ENCODE results near the gene DNASE1L3. TPM values are rescaled to one million over a fixed set of nuclear protein-coding genes. Genes with fewer than 3 reads are reported as not detected.

Gene DNASE1L3
- total and polyA plus RNA-seq, 4 donors, result 76.1 to 201 (median 128) TPM

DNA sequence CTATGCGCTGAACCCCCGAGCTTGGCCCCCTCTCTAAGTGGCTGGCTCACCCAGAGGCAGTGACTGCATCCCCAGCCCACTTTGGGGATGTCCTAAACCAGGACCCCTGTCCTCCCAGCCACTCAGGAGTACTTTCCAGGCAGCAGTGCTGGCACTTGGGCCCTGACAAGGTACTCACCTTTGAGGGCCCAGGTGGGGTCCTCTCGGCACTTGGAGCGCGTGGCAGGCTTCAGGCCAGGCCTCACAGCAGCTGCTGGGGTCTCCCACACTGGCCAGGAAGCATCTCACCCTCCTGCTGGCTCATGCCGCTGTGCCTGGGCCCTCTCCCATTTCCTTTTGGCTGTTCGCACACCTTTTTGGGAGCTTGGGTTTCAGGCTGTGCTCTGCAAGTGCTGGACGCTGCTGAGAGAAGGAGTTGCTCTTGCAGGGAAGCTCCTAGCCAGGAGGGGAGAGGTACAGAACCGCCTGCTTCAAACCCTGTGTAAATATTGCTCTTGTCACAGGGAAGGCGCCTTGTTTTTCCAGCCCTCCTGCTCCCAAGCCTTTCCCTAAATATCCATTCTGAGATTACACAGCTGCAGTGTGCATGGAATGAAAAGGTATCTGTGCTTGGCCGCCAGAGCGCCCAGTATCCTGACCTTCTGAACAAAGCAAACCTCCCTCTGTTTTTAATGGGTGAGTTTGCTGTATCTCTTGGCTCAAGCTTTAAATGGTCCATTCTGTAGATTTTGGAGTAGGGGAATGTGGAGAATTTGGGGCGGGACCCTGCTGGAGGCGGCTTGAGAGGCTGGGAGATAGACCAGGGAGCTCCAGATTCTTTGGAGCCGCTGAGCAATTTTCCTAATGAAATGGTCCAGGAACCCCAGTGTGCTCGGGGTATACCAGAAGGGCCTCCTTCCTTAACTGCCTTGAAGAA is 45.6 kb downstream of the DNASE1L3 start:
- Histone ChIP-seq H3K4me3 (ENCODE audit: low read depth in 1 of 3, low read length in 3 of 3) (no peak overlapping the region), H3K27me3 (ENCODE audit: control insufficient read depth in 4 of 4, insufficient read depth in 4 of 4, low read length in 3 of 4) (no peaks in the 10 kb centered on the region), H3K9me3 (ENCODE audit: control insufficient read depth in 4 of 4, low read length in 3 of 4) (no peaks in the 10 kb centered on the region), H3K4me1 (ENCODE audit: control insufficient read depth in 4 of 4, insufficient read depth in 4 of 4, low read length in 3 of 4) (peaks cover 21 to 71% (median 58%) of the 10 kb centered on the region in 4 donors), H3K9ac (ENCODE audit: low read depth in 1 of 2, low read length in 2 of 2) (peak overlapping the region; percentile 5 to 18), H3K27ac (ENCODE audit: low read depth in 1 of 2, low read length in 2 of 2) (peak overlapping the region; percentile 78 to 87), H3K36me3 (ENCODE audit: control insufficient read depth in 4 of 4, insufficient read depth in 3 of 4, low read depth in 1 of 4, low read length in 3 of 4) (peaks cover 0 to 10% (median 3%) of the 10 kb centered on the region in 4 donors)
- no peak for DNase-seq (ENCODE audit: low spot score)
- 71% methylated on average over 16 of the region's 16 CpGs for WGBS
- TF ChIP-seq RXRA (IDR thresholded peaks at IDR 0.05) (peak in 1 of 2 donors; percentile 8), HNF4G (IDR thresholded peaks at IDR 0.05) (no peak), ZBTB33 (IDR thresholded peaks at IDR 0.05) (no peak)
- TF ChIP-seq, protein P1, sequence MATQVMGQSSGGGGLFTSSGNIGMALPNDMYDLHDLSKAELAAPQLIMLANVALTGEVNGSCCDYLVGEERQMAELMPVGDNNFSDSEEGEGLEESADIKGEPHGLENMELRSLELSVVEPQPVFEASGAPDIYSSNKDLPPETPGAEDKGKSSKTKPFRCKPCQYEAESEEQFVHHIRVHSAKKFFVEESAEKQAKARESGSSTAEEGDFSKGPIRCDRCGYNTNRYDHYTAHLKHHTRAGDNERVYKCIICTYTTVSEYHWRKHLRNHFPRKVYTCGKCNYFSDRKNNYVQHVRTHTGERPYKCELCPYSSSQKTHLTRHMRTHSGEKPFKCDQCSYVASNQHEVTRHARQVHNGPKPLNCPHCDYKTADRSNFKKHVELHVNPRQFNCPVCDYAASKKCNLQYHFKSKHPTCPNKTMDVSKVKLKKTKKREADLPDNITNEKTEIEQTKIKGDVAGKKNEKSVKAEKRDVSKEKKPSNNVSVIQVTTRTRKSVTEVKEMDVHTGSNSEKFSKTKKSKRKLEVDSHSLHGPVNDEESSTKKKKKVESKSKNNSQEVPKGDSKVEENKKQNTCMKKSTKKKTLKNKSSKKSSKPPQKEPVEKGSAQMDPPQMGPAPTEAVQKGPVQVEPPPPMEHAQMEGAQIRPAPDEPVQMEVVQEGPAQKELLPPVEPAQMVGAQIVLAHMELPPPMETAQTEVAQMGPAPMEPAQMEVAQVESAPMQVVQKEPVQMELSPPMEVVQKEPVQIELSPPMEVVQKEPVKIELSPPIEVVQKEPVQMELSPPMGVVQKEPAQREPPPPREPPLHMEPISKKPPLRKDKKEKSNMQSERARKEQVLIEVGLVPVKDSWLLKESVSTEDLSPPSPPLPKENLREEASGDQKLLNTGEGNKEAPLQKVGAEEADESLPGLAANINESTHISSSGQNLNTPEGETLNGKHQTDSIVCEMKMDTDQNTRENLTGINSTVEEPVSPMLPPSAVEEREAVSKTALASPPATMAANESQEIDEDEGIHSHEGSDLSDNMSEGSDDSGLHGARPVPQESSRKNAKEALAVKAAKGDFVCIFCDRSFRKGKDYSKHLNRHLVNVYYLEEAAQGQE (IDR thresholded peaks at IDR 0.05), result peak; percentile 41

DNA sequence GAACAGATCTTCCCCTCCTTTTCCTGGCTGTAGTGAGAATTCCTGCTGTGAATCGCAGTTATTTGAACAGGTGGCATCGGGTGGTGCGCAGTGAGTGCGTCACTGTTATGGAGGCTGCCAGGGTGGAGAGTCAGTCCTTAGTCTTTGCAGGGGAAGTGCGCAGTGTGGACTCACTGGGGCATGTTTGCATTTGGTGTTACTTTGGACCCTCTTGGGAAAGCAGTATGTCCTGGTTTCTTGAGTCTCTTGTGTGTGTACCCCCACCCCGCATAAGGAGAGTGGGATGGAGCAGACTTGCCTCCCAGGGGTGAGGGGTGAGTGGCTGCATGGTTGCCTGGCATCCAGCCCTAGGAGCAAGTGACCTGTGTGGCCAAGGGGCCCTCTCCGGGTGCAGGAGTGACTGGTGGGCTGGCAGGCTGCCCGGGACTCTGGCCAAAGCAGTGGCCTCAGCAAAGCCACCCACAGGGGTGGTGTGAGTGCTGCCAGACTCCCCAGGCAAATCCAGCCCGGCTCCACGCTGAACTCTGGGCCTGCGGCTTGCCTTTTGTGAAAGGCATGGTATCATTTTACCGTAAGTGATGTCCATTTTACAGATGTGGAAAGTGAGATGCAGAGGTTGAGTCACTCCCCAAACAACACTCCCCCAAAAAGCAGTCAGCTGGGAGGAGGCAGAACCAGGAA is 46.4 kb downstream of the DNASE1L3 start:
- Histone ChIP-seq H3K4me1 (ENCODE audit: control insufficient read depth in 4 of 4, insufficient read depth in 4 of 4, low read length in 3 of 4) (peaks cover 18 to 67% (median 54%) of the 10 kb centered on the region in 4 donors), H3K9ac (ENCODE audit: low read depth in 1 of 2, low read length in 2 of 2) (peak overlapping the region; percentile 16 to 18), H3K27me3 (ENCODE audit: control insufficient read depth in 4 of 4, insufficient read depth in 4 of 4, low read length in 3 of 4) (no peaks in the 10 kb centered on the region), H3K36me3 (ENCODE audit: control insufficient read depth in 4 of 4, insufficient read depth in 3 of 4, low read depth in 1 of 4, low read length in 3 of 4) (peaks cover 0 to 8% (median 6%) of the 10 kb centered on the region in 4 donors), H3K4me3 (ENCODE audit: low read depth in 1 of 3, low read length in 3 of 3) (no peak overlapping the region), H3K27ac (ENCODE audit: low read depth in 1 of 2, low read length in 2 of 2) (peak overlapping the region; percentile 78 to 87), H3K9me3 (ENCODE audit: control insufficient read depth in 4 of 4, low read length in 3 of 4) (no peaks in the 10 kb centered on the region)
- peak; percentile 69 for DNase-seq (ENCODE audit: low spot score)
- 22% methylated on average over 12 of the region's 12 CpGs for WGBS
- TF ChIP-seq, protein P1 (IDR thresholded peaks at IDR 0.05), result peak; percentile 42
- TF ChIP-seq ZBTB33 (IDR thresholded peaks at IDR 0.05) (peak; percentile 39), JUND (IDR thresholded peaks at IDR 0.05) (peak; percentile 76 to 89), NR2F2 (IDR thresholded peaks at IDR 0.05) (peak; percentile 72), ATF3 (IDR thresholded peaks at IDR 0.05) (peak; percentile 81), HNF4A (conservative IDR thresholded peaks at IDR 0.05) (peak; percentile 94 to 97), EGR1 (IDR thresholded peaks at IDR 0.05; ENCODE audit: low read depth in 2 of 2) (peak; percentile 10 to 57), TAF1 (conservative IDR thresholded peaks at IDR 0.05) (no peak), RAD21 (IDR thresholded peaks at IDR 0.05) (peak; percentile 46 to 55), MAX (IDR thresholded peaks at IDR 0.05) (peak; percentile 77), GABPA (IDR thresholded peaks at IDR 0.05 in 1 of 2, conservative IDR thresholded peaks at IDR 0.05 in 1 of 2) (peak in 1 of 2 donors; percentile 23)
- TF ChIP-seq, protein P2, sequence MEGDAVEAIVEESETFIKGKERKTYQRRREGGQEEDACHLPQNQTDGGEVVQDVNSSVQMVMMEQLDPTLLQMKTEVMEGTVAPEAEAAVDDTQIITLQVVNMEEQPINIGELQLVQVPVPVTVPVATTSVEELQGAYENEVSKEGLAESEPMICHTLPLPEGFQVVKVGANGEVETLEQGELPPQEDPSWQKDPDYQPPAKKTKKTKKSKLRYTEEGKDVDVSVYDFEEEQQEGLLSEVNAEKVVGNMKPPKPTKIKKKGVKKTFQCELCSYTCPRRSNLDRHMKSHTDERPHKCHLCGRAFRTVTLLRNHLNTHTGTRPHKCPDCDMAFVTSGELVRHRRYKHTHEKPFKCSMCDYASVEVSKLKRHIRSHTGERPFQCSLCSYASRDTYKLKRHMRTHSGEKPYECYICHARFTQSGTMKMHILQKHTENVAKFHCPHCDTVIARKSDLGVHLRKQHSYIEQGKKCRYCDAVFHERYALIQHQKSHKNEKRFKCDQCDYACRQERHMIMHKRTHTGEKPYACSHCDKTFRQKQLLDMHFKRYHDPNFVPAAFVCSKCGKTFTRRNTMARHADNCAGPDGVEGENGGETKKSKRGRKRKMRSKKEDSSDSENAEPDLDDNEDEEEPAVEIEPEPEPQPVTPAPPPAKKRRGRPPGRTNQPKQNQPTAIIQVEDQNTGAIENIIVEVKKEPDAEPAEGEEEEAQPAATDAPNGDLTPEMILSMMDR (IDR thresholded peaks at IDR 0.05; ENCODE audit: low read depth, low read length, missing input control), result peak; percentile 1
